Adrenal gland (tissue), 12 donors: ENCODE measurements around the gene C19orf53. TPM values are rescaled to one million over a fixed set of nuclear protein-coding genes. Genes with fewer than 3 reads are reported as not detected.

Experiments
- DNase-seq, 7 donors: peaks; one replicate each; pipeline ENCODE4 v3.0.0-alpha.2; 2019 to 2020
- H3K27ac ChIP-seq, 5 donors: fragments of 200-600 bp; sonication (generic) in 4 of 5; 1 replicate in 3 of 5; 2 replicates in 2 of 5; pipeline versions ENCODE4 v1.5.1 to v1.8.0; 2016 to 2020; ENCODE audit warnings: mild to moderate bottlenecking in 1 of 5
- H3K27me3 ChIP-seq: fragments of 200-600 bp; 2 replicates; pipeline ENCODE4 v1.8.0; 2021
- H3K36me3 ChIP-seq, 2 donors: fragments of 200-600 bp; replicated peaks in 1 of 2; 1 replicate in 1 of 2; 2 replicates in 1 of 2; pipeline versions ENCODE4 v1.5.1 to v1.8.0; 2018 to 2022
- H3K4me1 ChIP-seq, 2 donors: fragments of 200-600 bp; replicated peaks in 1 of 2; 1 replicate in 1 of 2; 2 replicates in 1 of 2; pipeline versions ENCODE4 v1.5.1 to v1.8.0; 2018 to 2021
- H3K4me3 ChIP-seq, 4 donors: fragments of 200-600 bp; sonication (generic) in 3 of 4; one replicate each; pipeline ENCODE4 v1.5.1; 2016 to 2018
- H3K9me3 ChIP-seq, 3 donors: fragments of 200-600 bp; sonication (generic) in 1 of 3; replicated peaks in 1 of 3; 1 replicate in 2 of 3; 2 replicates in 1 of 3; pipeline versions ENCODE4 v1.5.1 to v1.8.0; 2016 to 2021
- CTCF ChIP-seq, 6 experiments: fragments of 450-650 bp in 4 of 6; fragments of 200-600 bp in 2 of 6; sonication (generic) in 1 of 6; IDR thresholded peaks; 1 replicate in 5 of 6; 2 replicates in 1 of 6; pipeline versions ENCODE4 v1.5.1 to v1.8.0; 2016 to 2021; ENCODE audit warnings: antibody characterized with exemption in 6 of 6, mild to moderate bottlenecking in 2 of 6, moderate library complexity in 1 of 6
- POLR2A ChIP-seq, 2 donors: fragments of 450-650 bp; IDR thresholded peaks; one replicate each; pipeline ENCODE4 v1.6.1; 2017; ENCODE audit warnings: antibody characterized with exemption in 2 of 2, mild to moderate bottlenecking in 2 of 2, moderate library complexity in 1 of 2
- WGBS, 4 donors: extraction: QIAGEN DNeasy Blood & Tissue Kit in 2 of 4; methylation state at CpG; one replicate each; pipeline versions ENCODE4 v1.1.5 to v1.1.7; 2013 to 2017; 5-methylcytosine and 5-hydroxymethylcytosine counted together
- intact Hi-C, 2 donors: fragments of 100-400 bp; cut with DNase I; formaldehyde crosslinking; loops; one replicate each; pipeline versions ENCODE4 v1.14.1 to v1.15.0; 2022 to 2023
- polyA plus RNA-seq, 3 donors: library from polyadenylated mRNA; stranded (reverse); fragments of 200-250 nt in 2 of 3; fragments of 350-450 nt in 1 of 3; fragmentation: Illumina TruSeq in 1 of 3; extraction: RNeasy Lipid Tissue Mini Kit (QIAGEN cat#74804) in 1 of 3; gene quantifications; one replicate each; pipeline ENCODE4 v1.2.3, GENCODE V29; 2013 to 2014
- total RNA-seq, 9 donors: library from RNA; depleted of rRNA in 4 of 9; stranded (reverse); fragments of >200 nt in 4 of 9; fragments of 120-200 nt in 1 of 9; fragmentation: NEBNext Ultra II Directional in 1 of 9; extraction: Animal tissue kit (Norgen Biotek cat#: 25700) in 1 of 9; gene quantifications; one replicate each; pipeline versions ENCODE4 v1.1.0 to v1.2.4, GENCODE V29; 2013 to 2023
- donor health status: healthy with polysubstance abuse.
- donor health status: Bipolar disorder and iron deficiency.
- donor health status: DM: yes; HTN: yes; CAD: no.
- donor health status: DM: no; HTN: no; CAD: no.
- donor health status: DM: no; HTN: no; CAD: no.
- donor health status: DM: yes; HTN: yes; CAD: no.

The C19orf53 gene
- total and polyA plus RNA-seq, 12 donors = 95.8 to 459 (median 166) TPM

- TF ChIP-seq POLR2A (IDR thresholded peaks at IDR 0.05) (no peak), CTCF (IDR thresholded peaks at IDR 0.05) (no peak)
- 38 to 95% (median 87%) methylated on average over 1 of the region's 1 CpG for WGBS, 4 donors
- H3K27ac ChIP-seq = no peak overlapping the region
These were observed 36.2 kb upstream of the C19orf53 start for GRCh38 chr19:13738073-13738472.

GRCh38 chr19:13741893-13742292, 32.4 kb upstream of the C19orf53 start:
- no peak for DNase-seq
- no peak for TF ChIP-seq POLR2A (IDR thresholded peaks at IDR 0.05)
- TF ChIP-seq CTCF (IDR thresholded peaks at IDR 0.05) = no peak
- 80 to 97% (median 93%) methylated on average over 2 of the region's 2 CpGs for WGBS, 4 donors
- Histone ChIP-seq H3K4me3 (no peak overlapping the region), H3K27ac (no peak overlapping the region), H3K4me1 (no peaks in the 10 kb centered on the region), H3K9me3 (no peaks in the 10 kb centered on the region), H3K36me3 (no peaks in the 10 kb centered on the region), H3K27me3 (no peaks in the 10 kb centered on the region)
- intact Hi-C loops = no loop called here

More at GRCh38 chr19:13738073-13738472, 36.2 kb upstream of the C19orf53 start:
- intact Hi-C loops = no loop called here
- H3K4me1 ChIP-seq = no peaks in the 10 kb centered on the region
- H3K36me3 ChIP-seq = no peaks in the 10 kb centered on the region
- no peaks in the 10 kb centered on the region for H3K27me3 ChIP-seq
- no peak overlapping the region for H3K4me3 ChIP-seq
- DNase-seq = no peak
- no peaks in the 10 kb centered on the region for H3K9me3 ChIP-seq

- Histone ChIP-seq H3K4me3 (no peak overlapping the region), H3K4me1 (no peaks in the 10 kb centered on the region), H3K9me3 (no peaks in the 10 kb centered on the region), H3K27me3 (no peaks in the 10 kb centered on the region), H3K27ac (no peak overlapping the region), H3K36me3 (no peaks in the 10 kb centered on the region)
- TF ChIP-seq CTCF (IDR thresholded peaks at IDR 0.05) (no peak), POLR2A (IDR thresholded peaks at IDR 0.05) (no peak)
- DNase-seq = no peak
- intact Hi-C loops = no loop called here
- 72 to 94% (median 88%) methylated on average over 1 of the region's 1 CpG; no CpG with 5 or more reads in 1 of the 4 donors for WGBS, 4 donors
These were observed 31.5 kb upstream of the C19orf53 start for GRCh38 chr19:13742756-13743155.

GRCh38 chr19:13744174-13744573, 30.1 kb upstream of the C19orf53 start:
- no peaks in the 10 kb centered on the region for H3K27me3 ChIP-seq
- H3K9me3 ChIP-seq = no peaks in the 10 kb centered on the region
- intact Hi-C loops = no loop called here
- no peak for DNase-seq
- H3K4me1 ChIP-seq = peaks cover 8 to 9% of the 10 kb centered on the region in 2 donors
- H3K4me3 ChIP-seq = no peak overlapping the region
- no peaks in the 10 kb centered on the region for H3K36me3 ChIP-seq
- TF ChIP-seq CTCF (IDR thresholded peaks at IDR 0.05) = no peak
- no peak for TF ChIP-seq POLR2A (IDR thresholded peaks at IDR 0.05)
- H3K27ac ChIP-seq = no peak overlapping the region
